Thoracic aorta endothelial cell (primary cell): Measurements from ENCODE around the gene OOSP2. TPM values are rescaled to one million over a fixed set of nuclear protein-coding genes. Genes with fewer than 3 reads are reported as not detected.

Experiments
- total RNA-seq: library from RNA; depleted of rRNA; stranded (reverse); fragments of >200 nt; gene quantifications from 2 replicates; pipeline ENCODE4 v1.2.3, GENCODE V29; 2012

OOSP2 gene
- not detected in 2 replicates for total RNA-seq

GRCh38 chr11:60040109-60040508 lies at the start of gene OOSP2:
Gene OOSP2 (plus strand): TSS chr11:60040409. CDS start chr11:60040460, 51 bp downstream.

GRCh38 chr11:60016881-60017280 lies 23.3 kb upstream of the OOSP2 start, which contains the start of gene OOSP4B:
Gene OOSP4B (plus strand): TSS chr11:60017181.

GRCh38 chr11:60056349-60056969 lies 16.2 kb downstream of the OOSP2 start, which contains the start of gene MS4A3:
Gene MS4A3 (plus strand): TSS chr11:60056665. CDS start chr11:60061161, 4,496 bp downstream.

GRCh38 chr11:60088364-60088763 lies 48.2 kb downstream of the OOSP2 start, which contains the start of gene MS4A2:
Gene MS4A2 (plus strand): TSS chr11:60088664. CDS start chr11:60088766, 102 bp downstream.

Other genes with a start within 250 kb of the OOSP2 start
- 52.3 and 52.4 TPM in 2 replicates for gene MRPL16, start 229.6 kb upstream of the OOSP2 start, total RNA-seq
- gene CBLIF, start 194.9 kb upstream of the OOSP2 start, total RNA-seq = not detected in 2 replicates
- gene TCN1, start 173.9 kb upstream of the OOSP2 start, total RNA-seq = not detected in 2 replicates
- not detected in 2 replicates for gene OOSP3, start 161.6 kb upstream of the OOSP2 start, total RNA-seq
- not detected in 2 replicates for gene OOSP1, start 102.0 kb upstream of the OOSP2 start, total RNA-seq
- not detected in 2 replicates for gene OOSP4A, start 76.4 kb upstream of the OOSP2 start, total RNA-seq
- gene OOSP4B, start 23.2 kb upstream of the OOSP2 start, total RNA-seq = not detected in 2 replicates
- gene MS4A3, start 16.3 kb downstream of the OOSP2 start, total RNA-seq = not detected in 2 replicates
- gene MS4A2, start 48.3 kb downstream of the OOSP2 start, total RNA-seq = not detected in 2 replicates
- gene MS4A6A, start 142.7 kb downstream of the OOSP2 start, total RNA-seq = 0.40 and 0.65 TPM in 2 replicates
- gene MS4A4E, start 202.7 kb downstream of the OOSP2 start, total RNA-seq = not detected in 2 replicates
- gene MS4A4A, start 240.3 kb downstream of the OOSP2 start, total RNA-seq = not detected in 2 replicates